ENCODE results near the gene FZR1.

The FZR1 gene

DNA sequence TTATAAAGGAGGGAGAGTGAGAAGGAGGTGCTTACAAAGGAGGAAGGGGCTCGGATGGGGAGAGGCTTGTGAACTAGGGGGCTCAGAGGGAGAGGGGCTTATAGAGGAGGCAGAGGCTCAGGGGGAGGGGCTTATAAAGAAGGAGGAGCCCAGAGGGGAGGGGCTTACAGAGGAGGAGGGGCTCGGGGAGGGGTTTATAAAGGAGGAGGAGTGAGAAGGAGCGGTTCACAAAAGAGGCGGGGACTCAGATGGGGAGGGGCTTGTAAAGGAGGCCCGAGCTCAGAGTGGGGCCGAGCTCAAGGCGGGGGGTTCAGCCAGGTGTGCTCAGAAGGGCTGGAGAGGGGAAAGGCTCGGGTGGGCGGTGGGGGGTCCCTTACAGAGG, 26.3 kb upstream of the FZR1 start:
- Histone ChIP-seq H3K4me3 (ENCODE audit: low read depth in 1 of 2, low read length in 2 of 2) (peak overlapping the region in 1 of 2 experiments; percentile 59; a peak in 3 of 4 replicates), H2AFZ (ENCODE audit: low read depth, low read length) (no peak overlapping the region), H3K36me3 (ENCODE audit: insufficient read depth, low read length) (no peaks in the 10 kb centered on the region; the same call in 1 of the 2 replicates), H3K27ac (ENCODE audit: low read length) (peak overlapping the region; percentile 90), H3K4me2 (ENCODE audit: insufficient read depth, low read length) (peak overlapping the region; percentile 68), H3K9ac (ENCODE audit: low read depth, low read length) (peak overlapping the region; percentile 65; the same call in 1 of the 2 replicates), H3K79me2 (ENCODE audit: insufficient read depth, low read length) (no peaks in the 10 kb centered on the region), H3K4me1 (ENCODE audit: insufficient read depth, low read length) (peaks cover 31% of the 10 kb centered on the region), H3K9me3 (ENCODE audit: insufficient read depth, low read length, severe bottlenecking) (no peaks in the 10 kb centered on the region), H3K27me3 (ENCODE audit: insufficient read depth, low read length, poor library complexity) (no peaks in the 10 kb centered on the region), H4K20me1 (ENCODE audit: insufficient read depth, low read length) (no peaks in the 10 kb centered on the region)
- DNase-seq (no peak), ATAC-seq (ENCODE audit: insufficient read depth, low read depth) (peak; percentile 27)
- TF ChIP-seq EZH2 (IDR thresholded peaks at IDR 0.05; ENCODE audit: borderline replicate concordance, low read depth, low read length, severe bottlenecking) (no peak), CTCF (IDR thresholded peaks at IDR 0.05; ENCODE audit: borderline replicate concordance, extremely low read depth, low read length, poor library complexity, severe bottlenecking) (no peak)

GRCh38 chr19:3480383-3481091, 25.6 kb upstream of the FZR1 start, which contains the start of gene SMIM24:
Gene SMIM24 (minus strand): TSS chr19:3480525. CDS start chr19:3480463, 62 bp downstream.
- Histone ChIP-seq H3K27ac (ENCODE audit: low read length) (peak within 1 kb of the TSS; percentile 90), H3K4me1 (ENCODE audit: insufficient read depth, low read length) (peaks cover 31% of the 10 kb centered on the region), H3K27me3 (ENCODE audit: insufficient read depth, low read length, poor library complexity) (no peaks in the 10 kb centered on the region), H3K79me2 (ENCODE audit: insufficient read depth, low read length) (no peaks in the 10 kb centered on the region), H4K20me1 (ENCODE audit: insufficient read depth, low read length) (no peaks in the 10 kb centered on the region), H2AFZ (ENCODE audit: low read depth, low read length) (no peak within 1 kb of the TSS), H3K36me3 (ENCODE audit: insufficient read depth, low read length) (no peaks in the 10 kb centered on the region; the same call in 1 of the 2 replicates), H3K4me3 (ENCODE audit: low read depth in 1 of 2, low read length in 2 of 2) (peak within 1 kb of the TSS in 1 of 2 experiments; percentile 59; a peak in 3 of 4 replicates), H3K9ac (ENCODE audit: low read depth, low read length) (peak within 1 kb of the TSS; percentile 65), H3K4me2 (ENCODE audit: insufficient read depth, low read length) (peak within 1 kb of the TSS; percentile 68), H3K9me3 (ENCODE audit: insufficient read depth, low read length, severe bottlenecking) (no peaks in the 10 kb centered on the region)
- no peak for ATAC-seq (ENCODE audit: insufficient read depth, low read depth)
- TF ChIP-seq EZH2 (IDR thresholded peaks at IDR 0.05; ENCODE audit: borderline replicate concordance, low read depth, low read length, severe bottlenecking) (no peak), CTCF (IDR thresholded peaks at IDR 0.05; ENCODE audit: borderline replicate concordance, extremely low read depth, low read length, poor library complexity, severe bottlenecking) (no peak)
- no peak for DNase-seq

DNA sequence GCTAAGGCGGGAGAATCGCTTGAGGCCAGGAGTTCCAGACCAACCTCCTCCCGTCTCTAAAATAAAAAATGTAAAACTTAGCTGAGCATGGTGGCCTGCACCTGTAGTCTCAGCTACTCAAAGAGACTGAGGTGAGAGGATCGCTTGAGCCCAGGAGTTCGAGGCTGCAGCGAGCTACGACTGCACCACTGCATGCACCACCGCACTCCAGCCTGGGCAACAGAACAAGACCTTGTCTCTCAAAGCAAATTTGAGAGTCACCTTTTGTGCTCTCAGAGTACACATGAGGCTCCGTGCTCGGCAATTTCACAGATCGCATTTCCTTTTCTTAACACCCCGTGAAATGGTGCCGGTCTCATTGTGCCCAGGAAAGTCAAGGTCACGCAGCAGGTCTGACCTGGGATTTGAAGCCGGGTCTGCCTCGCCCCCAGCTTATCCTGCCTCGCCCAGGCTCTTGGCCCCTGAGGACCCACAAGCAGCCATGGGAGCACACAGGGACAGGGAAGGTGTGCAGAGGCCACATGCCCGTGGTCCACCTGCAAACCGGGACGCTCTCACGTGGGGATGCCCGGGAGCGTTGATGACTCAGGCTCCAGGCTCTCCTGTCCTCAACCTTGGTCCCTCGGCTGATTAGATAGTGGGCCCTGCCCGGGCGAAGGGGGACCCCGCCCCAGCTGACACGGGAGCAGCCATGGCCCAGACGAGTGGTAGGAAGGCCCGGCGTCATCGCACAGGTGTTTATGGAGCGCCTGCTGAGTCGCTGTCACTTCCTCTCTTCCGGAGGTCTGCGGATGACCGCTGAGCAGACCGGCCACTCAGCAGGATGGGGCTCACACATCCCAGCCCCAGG, 24.6 kb upstream of the FZR1 start:
- ATAC-seq (ENCODE audit: insufficient read depth, low read depth) (no peak), DNase-seq (no peak)
- TF ChIP-seq EZH2 (IDR thresholded peaks at IDR 0.05; ENCODE audit: borderline replicate concordance, low read depth, low read length, severe bottlenecking) (no peak), CTCF (IDR thresholded peaks at IDR 0.05; ENCODE audit: borderline replicate concordance, extremely low read depth, low read length, poor library complexity, severe bottlenecking) (no peak)
- no peak overlapping the region for H3K4me2 ChIP-seq (ENCODE audit: insufficient read depth, low read length)
- peaks cover 31% of the 10 kb centered on the region for H3K4me1 ChIP-seq (ENCODE audit: insufficient read depth, low read length)
- H3K27me3 ChIP-seq (ENCODE audit: insufficient read depth, low read length, poor library complexity), result no peaks in the 10 kb centered on the region
- no peaks in the 10 kb centered on the region for H4K20me1 ChIP-seq (ENCODE audit: insufficient read depth, low read length)
- H3K4me3 ChIP-seq (ENCODE audit: low read depth in 1 of 2, low read length in 2 of 2), result no peak overlapping the region
- H3K36me3 ChIP-seq (ENCODE audit: insufficient read depth, low read length), result no peaks in the 10 kb centered on the region; the same call in 1 of the 2 replicates
- no peak overlapping the region for H2AFZ ChIP-seq (ENCODE audit: low read depth, low read length)
- H3K9ac ChIP-seq (ENCODE audit: low read depth, low read length), result no peak overlapping the region
- no peak overlapping the region; the same call in 1 of the 2 replicates for H3K27ac ChIP-seq (ENCODE audit: low read length)
- H3K9me3 ChIP-seq (ENCODE audit: insufficient read depth, low read length, severe bottlenecking), result no peaks in the 10 kb centered on the region
- H3K79me2 ChIP-seq (ENCODE audit: insufficient read depth, low read length), result no peaks in the 10 kb centered on the region

All from DND-41 (cell line).